Testis (tissue), 3 donors: ENCODE results near the gene VIT. TPM values are rescaled to one million over a fixed set of nuclear protein-coding genes. Genes with fewer than 3 reads are reported as not detected.

Experiments
- DNase-seq: peaks from one replicate; pipeline ENCODE4 v3.0.0-alpha.2; 2019
- H3K27ac ChIP-seq, 2 donors: fragments of 200-600 bp; sonication (generic); one replicate each; pipeline ENCODE4 v1.5.1; 2019
- H3K27me3 ChIP-seq: fragments of 200-600 bp; sonication (generic); one replicate; pipeline ENCODE4 v1.5.1; 2019
- H3K36me3 ChIP-seq: fragments of 200-600 bp; sonication (generic); one replicate; pipeline ENCODE4 v1.5.1; 2017; ENCODE audit warnings: low read depth; ENCODE audit errors: missing control alignments
- H3K4me1 ChIP-seq: fragments of 200-600 bp; sonication (generic); one replicate; pipeline ENCODE4 v1.5.1; 2019
- H3K4me3 ChIP-seq, 2 donors: fragments of 200-600 bp; sonication (generic); one replicate each; pipeline ENCODE4 v1.5.1; 2017 to 2019
- H3K9me3 ChIP-seq: fragments of 200-600 bp; sonication (generic); one replicate; pipeline ENCODE4 v1.5.1; 2017
- CTCF ChIP-seq, 3 experiments: fragments of 450-650 bp in 2 of 3; fragments of 200-600 bp in 1 of 3; sonication (generic) in 1 of 3; IDR thresholded peaks; one replicate each; pipeline ENCODE4 v1.5.1; 2016 to 2019; ENCODE audit warnings: antibody characterized with exemption in 3 of 3, mild to moderate bottlenecking in 2 of 3, moderate library complexity in 1 of 3
- POLR2A ChIP-seq: fragments of 450-650 bp; IDR thresholded peaks from one replicate; pipeline ENCODE4 v1.6.1; 2017; ENCODE audit warnings: antibody characterized with exemption, mild to moderate bottlenecking, moderate library complexity
- WGBS, 2 donors: methylation state at CpG; one replicate each; pipeline ENCODE4 v1.1.5; 2018; 5-methylcytosine and 5-hydroxymethylcytosine counted together
- intact Hi-C: fragments of 100-400 bp; cut with DNase I; formaldehyde crosslinking; loops from one replicate; pipeline ENCODE4 v1.15.1; 2023; ENCODE audit warnings: low total_unique reads
- polyA plus RNA-seq: library from polyadenylated mRNA; stranded (reverse); fragments of 350-450 nt; fragmentation: Illumina TruSeq; extraction: RNeasy Lipid Tissue Mini Kit (QIAGEN cat#74804); gene quantifications from one replicate; pipeline ENCODE4 v1.2.3, GENCODE V29; 2014; ENCODE audit warnings: low read depth, low replicate concordance; ENCODE audit not compliant: insufficient read depth
- total RNA-seq, 2 donors: library from RNA; depleted of rRNA; stranded (reverse); fragments of >200 nt; gene quantifications; one replicate each; pipeline ENCODE4 v1.2.3, GENCODE V29; 2016

VIT gene
- total and polyA plus RNA-seq, 3 donors from 2014 or later: 5.6 to 9.4 (median 7.2) TPM

GRCh38 chr2:36777788-36778187, 81.3 kb downstream of the VIT start:
- intact Hi-C loops: no loop called here
- no peaks in the 10 kb centered on the region for H3K4me1 ChIP-seq
- H3K27me3 ChIP-seq: no peaks in the 10 kb centered on the region
- no peaks in the 10 kb centered on the region for H3K36me3 ChIP-seq
- 88 to 89% methylated on average over 5 of the region's 5 CpGs for WGBS, 2 donors
- H3K4me3 ChIP-seq: no peak overlapping the region
- H3K9me3 ChIP-seq: no peaks in the 10 kb centered on the region
- DNase-seq: no peak
- no peak overlapping the region for H3K27ac ChIP-seq
- TF ChIP-seq CTCF (IDR thresholded peaks at IDR 0.05): no peak
- no peak for TF ChIP-seq POLR2A

GRCh38 chr2:36779462-36779861, 83.0 kb downstream of the VIT start:
- TF ChIP-seq CTCF (IDR thresholded peaks at IDR 0.05): no peak
- TF ChIP-seq POLR2A: no peak
- Histone ChIP-seq H3K9me3 (no peaks in the 10 kb centered on the region), H3K27ac (no peak overlapping the region), H3K4me3 (no peak overlapping the region), H3K27me3 (no peaks in the 10 kb centered on the region), H3K36me3 (no peaks in the 10 kb centered on the region), H3K4me1 (no peaks in the 10 kb centered on the region)
- no peak for DNase-seq
- intact Hi-C loops: no loop called here
- 62 to 78% methylated on average over 2 of the region's 2 CpGs for WGBS, 2 donors

GRCh38 chr2:36780231-36780839, 83.8 kb downstream of the VIT start:
- Histone ChIP-seq H3K36me3 (no peaks in the 10 kb centered on the region), H3K27me3 (no peaks in the 10 kb centered on the region), H3K4me1 (no peaks in the 10 kb centered on the region), H3K9me3 (no peaks in the 10 kb centered on the region), H3K4me3 (no peak overlapping the region), H3K27ac (no peak overlapping the region)
- TF ChIP-seq CTCF (IDR thresholded peaks at IDR 0.05) (peak; percentile 77 to 92 (median 86)), POLR2A (no peak)
- intact Hi-C loops: no loop called here
- WGBS, 2 donors: 12 to 20% methylated on average over 4 of the region's 4 CpGs
- no peak for DNase-seq

GRCh38 chr2:36781907-36782720, 85.6 kb downstream of the VIT start:
- WGBS, 2 donors: 43 to 60% methylated on average over 19 of the region's 19 CpGs
- Histone ChIP-seq H3K9me3 (no peaks in the 10 kb centered on the region), H3K27me3 (no peaks in the 10 kb centered on the region), H3K4me3 (peak overlapping the region; percentile 0 to 10), H3K27ac (no peak overlapping the region), H3K4me1 (no peaks in the 10 kb centered on the region), H3K36me3 (no peaks in the 10 kb centered on the region)
- intact Hi-C loops: no loop called here
- no peak for TF ChIP-seq POLR2A
- no peak for TF ChIP-seq CTCF (IDR thresholded peaks at IDR 0.05)
- DNase-seq: no peak
